HG03108 (cell line): ENCODE measurements around the gene ASNS.

Experiments used
- ATAC-seq: cut with Tn5 transposase; IDR thresholded peaks from one replicate; pipeline ENCODE4 v1.9.1; 2021; ENCODE audit warnings: moderate library complexity; ENCODE audit not compliant: unreplicated experiment

The ASNS gene

GRCh38 chr7:97842772-97843345, 29.3 kb downstream of the ASNS start:
- no peak for ATAC-seq

- no peak for ATAC-seq
Measured at GRCh38 chr7:97842006-97842405, 30.2 kb downstream of the ASNS start.

GRCh38 chr7:97835296-97836138, 36.7 kb downstream of the ASNS start:
- ATAC-seq, result no peak

GRCh38 chr7:97819161-97819560, 53.0 kb downstream of the ASNS start:
- ATAC-seq, result no peak

GRCh38 chr7:97818066-97818663, 54.0 kb downstream of the ASNS start:
- ATAC-seq, result no peak
